HG03280 (cell line): Measurements from ENCODE around the gene RICTOR.

ENCODE experiments used
- ATAC-seq: cut with Tn5 transposase; IDR thresholded peaks from one replicate; pipeline ENCODE4 v1.9.1; 2021; ENCODE audit warnings: mild to moderate bottlenecking, moderate library complexity; ENCODE audit not compliant: unreplicated experiment

Gene RICTOR

DNA sequence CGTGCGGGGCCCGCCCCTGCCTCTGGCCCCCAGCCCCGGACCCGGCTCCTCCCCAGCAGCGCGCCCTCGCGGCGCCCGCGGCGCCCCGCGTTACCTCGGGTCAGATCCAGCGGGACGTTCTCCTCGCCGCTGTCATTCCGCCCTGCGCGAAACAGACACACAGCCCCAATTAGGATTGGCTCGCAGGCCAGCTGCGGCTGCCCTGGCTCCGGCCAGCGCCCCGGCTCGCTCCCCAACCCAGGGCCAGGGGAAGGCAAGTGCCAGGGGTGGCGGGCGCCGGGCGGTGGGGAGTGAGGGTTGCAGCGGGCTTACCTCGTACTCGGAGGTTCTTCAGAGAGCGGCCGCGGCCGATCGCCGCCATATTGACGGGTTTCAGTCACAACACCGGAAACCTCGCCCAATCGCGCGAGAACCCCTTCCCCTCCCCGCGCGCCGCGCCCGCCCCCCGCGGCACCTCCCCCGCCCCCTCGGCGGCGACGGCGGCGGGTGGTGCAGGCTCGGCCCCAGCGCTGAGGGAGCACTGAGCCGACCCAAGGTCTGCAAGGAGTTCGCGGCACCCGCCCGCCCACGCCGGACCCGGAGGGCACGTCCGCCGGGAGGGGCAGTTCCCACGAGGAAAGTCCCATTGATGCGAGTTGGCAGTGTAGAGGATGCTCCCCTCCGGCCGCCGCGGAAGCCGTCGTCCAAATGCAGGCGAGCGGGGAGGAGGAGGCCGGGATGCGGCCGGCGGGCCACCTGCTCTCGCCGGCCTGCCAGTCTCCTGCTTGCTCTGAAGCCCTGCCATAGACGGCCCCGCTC is at the start of gene RICTOR:
TSS of gene RICTOR (minus strand) at position 383 of the 798 bp plus-strand sequence. CDS start at position 361, 22 bp downstream.
- peak; percentile 75 for ATAC-seq

GRCh38 chr5:39121922-39122321 is 47.7 kb upstream of the RICTOR start:
- ATAC-seq: no peak

- ATAC-seq: no peak
These were observed 47.1 kb upstream of the RICTOR start for GRCh38 chr5:39121315-39121714.

GRCh38 chr5:39120052-39120420 is 45.8 kb upstream of the RICTOR start:
- ATAC-seq: no peak

- ATAC-seq: no peak
These were observed 45.3 kb upstream of the RICTOR start for GRCh38 chr5:39119404-39120051.

GRCh38 chr5:39118638-39119037 is 44.4 kb upstream of the RICTOR start:
- ATAC-seq: no peak

- no peak for ATAC-seq
These were observed 43.2 kb upstream of the RICTOR start for GRCh38 chr5:39117401-39117800.

DNA sequence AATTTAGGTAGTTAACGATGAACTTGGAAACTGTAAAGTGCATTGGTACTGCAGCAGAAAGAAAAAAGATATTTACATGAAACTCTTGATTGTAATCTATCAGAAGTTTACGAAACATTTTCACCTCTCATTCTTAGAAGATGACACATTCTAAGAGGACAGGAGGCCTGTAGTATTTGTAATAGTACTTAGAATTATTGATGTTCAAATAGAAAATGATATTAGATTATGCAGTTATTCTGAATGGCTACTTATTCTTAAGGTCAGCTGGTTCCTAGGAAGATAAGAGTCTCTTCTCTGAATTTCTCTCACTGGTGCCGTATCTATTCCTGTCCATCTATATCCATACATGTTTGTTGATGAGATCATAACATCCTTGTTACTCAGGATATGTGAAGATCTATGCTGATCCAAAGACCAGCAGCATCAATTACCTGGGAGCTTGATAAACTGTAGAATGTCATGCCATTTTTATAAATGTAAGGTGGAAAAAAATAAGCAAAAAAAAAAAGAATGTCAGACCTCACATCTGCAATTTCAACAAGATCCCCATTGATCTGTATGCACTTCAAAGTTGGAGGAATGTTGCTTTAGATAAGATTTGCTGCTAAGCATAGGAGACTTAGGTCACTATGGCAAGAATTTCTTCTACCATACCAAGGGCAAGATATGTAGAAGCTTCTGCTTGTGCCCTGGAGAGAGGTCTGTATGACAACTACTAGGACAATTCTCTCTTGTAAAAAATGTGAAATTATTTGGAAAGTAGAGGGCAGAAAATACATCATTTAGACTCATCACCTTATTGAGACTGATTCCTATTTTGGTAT is 42.4 kb upstream of the RICTOR start:
- ATAC-seq: no peak

- no peak for ATAC-seq
These were observed 41.6 kb upstream of the RICTOR start for GRCh38 chr5:39115644-39116343.

DNA sequence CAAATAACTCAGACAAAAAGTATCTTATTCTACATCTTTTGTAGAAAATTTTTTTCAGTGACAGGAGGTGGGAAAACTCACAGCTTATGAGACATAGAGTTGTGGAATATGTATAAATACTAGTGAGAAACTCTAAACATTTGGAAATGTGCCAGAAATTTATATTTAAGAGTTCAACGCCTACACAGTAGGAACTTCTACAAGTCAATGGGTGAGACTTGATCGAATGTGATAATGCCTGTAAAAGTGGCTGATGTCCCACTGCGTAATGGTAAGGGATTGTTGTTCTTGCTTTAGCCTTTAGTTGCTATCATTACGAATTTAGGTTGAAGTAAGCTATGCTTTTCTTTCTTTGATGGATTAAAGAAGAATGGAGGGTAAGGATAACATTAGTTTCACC is 40.0 kb upstream of the RICTOR start:
- ATAC-seq: no peak

DNA sequence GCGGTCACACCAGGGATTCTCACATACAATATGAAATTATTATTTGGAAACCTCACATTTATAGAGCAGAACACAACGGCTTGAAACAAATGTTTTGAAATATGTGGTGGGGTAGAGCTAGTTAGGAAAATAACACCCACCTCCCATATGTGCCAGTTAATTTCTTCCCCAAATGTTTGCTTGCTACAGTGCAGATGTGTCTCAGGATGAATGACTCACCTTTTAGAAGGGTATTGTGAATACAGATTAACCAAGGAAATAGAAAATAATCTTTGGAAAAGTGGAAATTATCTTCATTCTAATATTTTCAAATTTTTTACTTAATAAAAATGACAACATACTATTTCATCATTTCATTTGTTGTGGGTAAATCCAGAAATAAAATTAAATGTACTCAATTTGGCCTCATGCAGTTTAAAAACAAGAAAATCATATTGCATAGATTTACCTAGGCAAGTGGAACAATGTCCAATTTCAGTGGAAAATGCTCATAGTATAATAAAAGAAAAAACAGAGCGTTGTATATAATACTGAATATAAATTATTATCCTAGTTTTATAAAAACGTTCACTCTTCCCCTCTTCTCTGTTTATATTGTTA is 39.3 kb upstream of the RICTOR start:
- no peak for ATAC-seq

- ATAC-seq: no peak
These were observed 35.4 kb upstream of the RICTOR start for GRCh38 chr5:39109606-39110005.

- ATAC-seq: no peak
These were observed 34.8 kb upstream of the RICTOR start for GRCh38 chr5:39108987-39109386.

DNA sequence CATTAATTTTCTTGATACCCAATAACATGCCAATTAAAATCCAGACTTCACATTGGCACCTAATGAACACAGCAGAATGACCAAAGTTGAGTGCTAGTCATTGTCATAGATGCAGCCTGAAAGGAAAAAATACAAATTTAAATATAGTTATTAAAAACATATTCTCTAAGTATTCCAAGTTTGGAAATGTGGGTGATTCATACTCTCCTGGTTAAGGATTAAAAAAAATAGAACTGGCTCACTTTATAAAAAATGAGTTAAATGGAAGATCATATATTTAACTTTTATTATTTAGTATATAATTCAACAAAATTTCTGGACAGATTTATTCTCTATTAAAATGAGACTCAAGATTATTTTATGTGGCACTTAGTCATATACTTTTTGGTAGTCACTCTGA is 33.2 kb upstream of the RICTOR start:
- ATAC-seq: no peak

DNA sequence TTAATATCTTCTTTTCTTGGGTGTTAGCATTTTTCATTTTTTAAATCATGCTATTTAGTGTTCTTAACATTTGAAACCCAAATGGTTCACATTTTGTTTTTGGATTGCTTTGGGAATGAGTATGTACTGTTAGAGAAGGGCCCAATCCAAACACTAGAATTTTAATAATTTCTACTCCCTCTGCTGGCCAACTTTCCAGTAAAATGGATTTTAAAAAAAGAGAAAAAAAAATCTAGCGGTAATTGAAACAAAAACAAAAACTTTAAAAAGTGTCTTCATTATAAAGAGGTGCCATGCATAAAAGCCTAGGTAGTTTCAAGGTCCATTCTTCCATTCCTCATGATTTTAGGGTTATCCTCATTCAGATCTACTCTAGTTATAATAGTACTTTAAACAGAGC is 32.1 kb upstream of the RICTOR start:
- no peak for ATAC-seq

DNA sequence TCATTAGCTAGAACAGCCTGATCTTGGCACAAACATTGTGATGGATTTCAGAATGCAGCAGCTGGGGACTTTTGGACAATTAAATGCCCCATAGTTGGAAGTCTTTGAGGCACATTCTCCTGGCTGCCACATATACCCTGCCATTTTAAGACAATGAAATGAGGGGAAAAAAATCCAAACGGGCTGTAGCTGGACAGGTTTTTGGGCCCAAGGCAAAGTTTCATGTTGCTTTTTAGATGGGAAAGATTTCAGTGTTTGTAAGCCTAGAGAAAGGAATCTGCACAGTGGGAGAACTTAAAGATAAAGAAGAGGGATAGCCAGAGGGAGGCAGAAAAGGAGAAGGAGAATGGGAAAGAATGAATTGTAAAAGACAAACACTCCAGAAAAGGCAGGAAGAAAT is 30.0 kb upstream of the RICTOR start:
- ATAC-seq: no peak

- no peak for ATAC-seq
These were observed 28.5 kb upstream of the RICTOR start for GRCh38 chr5:39102684-39103155.

- no peak for ATAC-seq
These were observed 26.7 kb upstream of the RICTOR start for GRCh38 chr5:39100851-39101396.

- no peak for ATAC-seq
These were observed 26.2 kb upstream of the RICTOR start for GRCh38 chr5:39100301-39100850.

DNA sequence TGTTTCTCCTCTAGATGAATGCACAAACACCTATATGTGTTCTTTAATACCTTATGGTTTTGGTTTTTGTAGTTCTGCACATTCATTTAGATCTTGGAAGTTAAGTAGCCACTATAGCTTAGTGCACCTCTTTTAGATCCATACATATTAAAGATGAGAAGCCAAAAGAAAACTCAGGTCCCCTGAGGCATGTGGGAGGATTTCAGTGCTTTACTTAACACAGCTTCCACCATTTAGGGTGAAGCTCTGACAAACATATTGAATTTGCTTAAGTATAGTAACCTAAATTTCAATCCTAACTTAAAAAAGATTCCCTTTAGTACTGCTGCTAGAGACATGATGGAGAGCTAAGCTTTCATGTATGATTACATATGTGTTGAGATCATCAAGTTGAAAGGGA is 25.6 kb upstream of the RICTOR start:
- ATAC-seq: no peak
